ENCODE data around the gene GAST. TPM values are rescaled to one million over a fixed set of nuclear protein-coding genes. Genes with fewer than 3 reads are reported as not detected.
A peak's percentile ranks its signal among the peaks of the same experiment; 100 is the strongest.

The GAST gene
- total RNA-seq, 3 donors from 2014 or later (not counting 1 experiment from before 2014, with no cell fraction given), result not detected

DNA sequence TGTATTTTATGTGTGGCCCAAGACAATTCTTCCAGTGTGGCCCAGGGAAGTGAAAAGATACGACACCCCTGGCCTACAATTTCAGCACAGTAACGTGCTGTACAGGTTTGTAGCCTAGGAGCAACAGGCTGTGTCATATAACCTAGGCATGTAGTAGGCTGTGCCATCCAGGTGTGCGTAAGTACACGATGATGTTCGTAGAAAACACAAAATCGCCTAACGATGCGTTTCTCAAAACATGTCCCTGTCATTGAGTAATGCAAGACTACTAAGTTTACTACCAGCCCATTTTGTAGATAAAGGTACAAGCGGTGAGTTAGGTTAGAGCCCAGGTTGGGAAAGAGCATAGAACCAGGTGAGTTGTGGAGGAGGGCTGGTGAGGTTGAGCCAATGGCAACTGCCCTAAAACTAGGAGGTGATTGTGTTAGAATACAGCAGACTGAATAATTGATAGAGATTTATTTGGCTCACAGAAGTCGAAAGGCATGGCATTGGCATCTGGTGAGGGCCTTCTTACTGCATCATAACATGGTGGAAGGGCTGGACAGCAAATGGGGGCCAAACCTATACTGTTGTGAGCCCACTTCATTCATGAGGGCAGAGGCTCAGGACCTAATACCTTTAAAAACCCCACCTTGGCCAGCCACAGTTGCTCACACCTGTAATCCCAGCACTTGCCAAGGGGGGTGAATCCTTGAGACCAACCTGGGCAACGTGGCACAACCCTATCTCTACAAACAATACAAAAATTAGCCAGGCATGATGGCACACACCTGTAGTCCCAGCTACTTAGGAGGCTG lies 19.2 kb upstream of the GAST start:
- H3K27me3 ChIP-seq (ENCODE audit: control insufficient read depth, insufficient read depth, low read length), result no peaks in the 10 kb centered on the region
- peaks cover 55% of the 10 kb centered on the region for H3K36me3 ChIP-seq (ENCODE audit: control insufficient read depth, insufficient read depth, low read length)
- no peaks in the 10 kb centered on the region for H3K9me3 ChIP-seq (ENCODE audit: control insufficient read depth, insufficient read depth, low read length)
- TF ChIP-seq, protein P1, sequence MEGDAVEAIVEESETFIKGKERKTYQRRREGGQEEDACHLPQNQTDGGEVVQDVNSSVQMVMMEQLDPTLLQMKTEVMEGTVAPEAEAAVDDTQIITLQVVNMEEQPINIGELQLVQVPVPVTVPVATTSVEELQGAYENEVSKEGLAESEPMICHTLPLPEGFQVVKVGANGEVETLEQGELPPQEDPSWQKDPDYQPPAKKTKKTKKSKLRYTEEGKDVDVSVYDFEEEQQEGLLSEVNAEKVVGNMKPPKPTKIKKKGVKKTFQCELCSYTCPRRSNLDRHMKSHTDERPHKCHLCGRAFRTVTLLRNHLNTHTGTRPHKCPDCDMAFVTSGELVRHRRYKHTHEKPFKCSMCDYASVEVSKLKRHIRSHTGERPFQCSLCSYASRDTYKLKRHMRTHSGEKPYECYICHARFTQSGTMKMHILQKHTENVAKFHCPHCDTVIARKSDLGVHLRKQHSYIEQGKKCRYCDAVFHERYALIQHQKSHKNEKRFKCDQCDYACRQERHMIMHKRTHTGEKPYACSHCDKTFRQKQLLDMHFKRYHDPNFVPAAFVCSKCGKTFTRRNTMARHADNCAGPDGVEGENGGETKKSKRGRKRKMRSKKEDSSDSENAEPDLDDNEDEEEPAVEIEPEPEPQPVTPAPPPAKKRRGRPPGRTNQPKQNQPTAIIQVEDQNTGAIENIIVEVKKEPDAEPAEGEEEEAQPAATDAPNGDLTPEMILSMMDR (IDR thresholded peaks at IDR 0.05), result no peak
- Mint-ChIP-seq H3K36me3 (peaks cover 34% of the 10 kb centered on the region), H3K27ac (peak overlapping the region; percentile 99 to 100), H3K4me3 (peak overlapping the region; percentile 68), H3K9me3 (no peaks in the 10 kb centered on the region), H3K27me3 (ENCODE audit: low read depth in 2 of 2) (no peaks in the 10 kb centered on the region), H3K4me1 (peaks cover 54 to 61% of the 10 kb centered on the region in 2 donors)
- ATAC-seq, result no peak
- 93% methylated on average over 11 of the region's 11 CpGs for WGBS (ENCODE audit: insufficient coverage)
- H3K27ac ChIP-seq (ENCODE audit: low read length), result no peak overlapping the region
- no peak overlapping the region for H3K4me3 ChIP-seq (ENCODE audit: low read length)
- intact Hi-C loops (cut with micrococcal nuclease), result no loop called here
- peak in 1 of 2 donors; percentile 47 for DNase-seq
- peaks cover 21% of the 10 kb centered on the region for H3K4me1 ChIP-seq (ENCODE audit: control insufficient read depth, insufficient read depth, low read length)

DNA sequence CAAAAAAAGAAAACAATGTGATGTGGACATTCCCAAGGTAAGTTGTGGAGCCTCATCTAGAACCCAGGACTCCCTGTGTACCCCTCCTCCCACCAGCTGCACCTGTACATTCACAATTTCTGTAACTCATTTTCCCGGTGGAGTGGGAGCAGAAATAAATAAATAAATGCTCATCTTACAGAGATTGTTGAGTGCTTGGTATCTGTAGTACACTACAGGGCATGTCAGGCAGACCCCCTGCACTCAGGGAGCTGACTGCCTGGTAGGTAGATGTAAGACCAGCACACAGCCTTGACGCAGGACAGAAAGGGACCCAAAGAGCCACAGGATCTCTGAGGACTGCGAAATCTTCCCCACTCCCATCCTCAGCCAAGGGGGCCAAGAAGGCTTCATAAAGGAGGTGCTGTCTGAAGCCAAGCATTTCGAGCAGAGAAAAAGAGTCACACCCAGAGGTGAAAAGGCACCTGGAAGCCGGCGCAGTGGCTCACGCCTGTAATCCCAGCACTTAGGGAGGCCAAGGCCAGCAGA lies 16.9 kb upstream of the GAST start:
- peak in 1 of 2 donors; percentile 22 for DNase-seq

DNA sequence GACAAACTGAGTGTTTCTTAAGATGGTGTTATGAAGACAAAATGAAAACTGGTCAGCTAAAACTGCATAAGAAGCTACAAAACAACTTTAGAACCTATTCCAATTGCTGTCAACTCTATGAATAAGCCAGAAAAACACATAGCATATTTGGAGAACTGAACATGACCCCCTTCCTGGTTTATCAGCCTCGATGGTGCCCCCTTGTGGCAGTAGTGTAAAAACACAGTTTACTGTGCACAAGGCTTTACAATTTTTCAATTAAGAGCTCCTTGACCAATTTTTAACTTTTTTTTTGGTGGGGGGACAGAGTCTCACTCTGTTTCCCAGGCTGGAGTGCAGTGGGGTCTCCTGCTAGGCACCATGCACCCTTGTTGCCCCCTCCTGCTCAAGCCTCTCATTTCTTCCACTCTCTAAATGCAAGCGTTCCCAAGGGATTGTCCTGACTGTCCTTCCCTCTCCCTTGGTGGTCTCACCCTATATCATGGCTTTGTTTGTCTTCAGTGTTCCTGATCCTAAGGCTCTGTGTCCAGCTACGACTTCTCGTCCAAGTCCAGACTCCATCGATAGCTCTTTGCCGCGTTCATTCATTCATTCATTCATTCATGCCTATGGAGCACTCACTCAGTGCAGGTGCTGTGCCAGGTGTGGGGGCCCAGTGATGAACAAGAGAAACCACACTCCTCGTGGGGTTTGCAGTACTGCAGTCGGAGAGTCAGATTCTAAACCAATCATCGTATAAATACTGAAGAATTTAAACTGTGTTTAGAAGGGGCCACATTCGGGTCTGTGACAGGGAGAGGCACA lies 16.0 kb upstream of the GAST start:
- peak; percentile 48 to 77 (median 66) for ATAC-seq
- Histone ChIP-seq H3K4me3 (ENCODE audit: low read length) (no peak overlapping the region), H3K27me3 (ENCODE audit: control insufficient read depth, insufficient read depth, low read length) (no peaks in the 10 kb centered on the region), H3K36me3 (ENCODE audit: control insufficient read depth, insufficient read depth, low read length) (peaks cover 37% of the 10 kb centered on the region), H3K27ac (ENCODE audit: low read length) (no peak overlapping the region), H3K4me1 (ENCODE audit: control insufficient read depth, insufficient read depth, low read length) (peaks cover 7% of the 10 kb centered on the region), H3K9me3 (ENCODE audit: control insufficient read depth, insufficient read depth, low read length) (no peaks in the 10 kb centered on the region)
- Mint-ChIP-seq H3K4me3 (peak overlapping the region; percentile 17), H3K27ac (peak overlapping the region; percentile 35 to 99), H3K4me1 (peaks cover 24 to 31% of the 10 kb centered on the region in 2 donors), H3K27me3 (ENCODE audit: low read depth in 2 of 2) (no peaks in the 10 kb centered on the region), H3K36me3 (peaks cover 20% of the 10 kb centered on the region), H3K9me3 (no peaks in the 10 kb centered on the region)
- intact Hi-C loops (cut with micrococcal nuclease), result no loop called here
- DNase-seq, result peak; percentile 61 to 90
- TF ChIP-seq, protein P1 (IDR thresholded peaks at IDR 0.05), result peak; percentile 80
- 56% methylated on average over 10 of the region's 11 CpGs for WGBS (ENCODE audit: insufficient coverage)

More for the DNA sequence above, 16.9 kb upstream of the GAST start:
- H3K36me3 Mint-ChIP-seq, result peaks cover 27% of the 10 kb centered on the region
- H3K4me3 Mint-ChIP-seq, result peak overlapping the region; percentile 25
- Histone ChIP-seq H3K27me3 (ENCODE audit: control insufficient read depth, insufficient read depth, low read length) (no peaks in the 10 kb centered on the region), H3K27ac (ENCODE audit: low read length) (no peak overlapping the region), H3K4me1 (ENCODE audit: control insufficient read depth, insufficient read depth, low read length) (peaks cover 13% of the 10 kb centered on the region), H3K36me3 (ENCODE audit: control insufficient read depth, insufficient read depth, low read length) (peaks cover 46% of the 10 kb centered on the region), H3K9me3 (ENCODE audit: control insufficient read depth, insufficient read depth, low read length) (no peaks in the 10 kb centered on the region), H3K4me3 (ENCODE audit: low read length) (no peak overlapping the region)
- ATAC-seq, result peak in 1 of 3 donors; percentile 14
- peak overlapping the region; percentile 35 to 99 for H3K27ac Mint-ChIP-seq
- H3K9me3 Mint-ChIP-seq, result no peaks in the 10 kb centered on the region
- TF ChIP-seq, protein P1 (IDR thresholded peaks at IDR 0.05), result no peak
- peaks cover 33 to 41% of the 10 kb centered on the region in 2 donors for H3K4me1 Mint-ChIP-seq
- no peaks in the 10 kb centered on the region for H3K27me3 Mint-ChIP-seq (ENCODE audit: low read depth in 2 of 2)
- 95% methylated on average over 6 of the region's 7 CpGs for WGBS (ENCODE audit: insufficient coverage)
- intact Hi-C loops (cut with micrococcal nuclease), result no loop called here

All from natural killer cell (primary cell).